ENCODE measurements around the gene COL18A1. TPM values are rescaled to one million over a fixed set of nuclear protein-coding genes. Genes with fewer than 3 reads are reported as not detected.

Gene COL18A1
- total and polyA plus RNA-seq, 2 donors (not counting 1 experiment from before 2014, with no cell fraction given) = 15.6 to 24.7 TPM

- no peak for ATAC-seq (ENCODE audit: low read depth)
- H3K9me3 Mint-ChIP-seq (ENCODE audit: insufficient read depth) = no peaks in the 10 kb centered on the region
- POLR2A ChIA-PET = no interaction called here
Observed at GRCh38 chr21:45460611-45461368, 55.8 kb downstream of the COL18A1 start.

More at GRCh38 chr21:45460611-45461368, 55.8 kb downstream of the COL18A1 start:
- Histone ChIP-seq H2AFZ (ENCODE audit: insufficient read depth, low read depth, low read length, poor library complexity, severe bottlenecking) (no peak overlapping the region), H3K27ac (ENCODE audit: low read length in 2 of 2) (no peak overlapping the region), H3K4me2 (replicated peaks; ENCODE audit: low read depth, low read length, poor library complexity, severe bottlenecking) (no peak overlapping the region), H3K4me1 (ENCODE audit: control insufficient read depth in 2 of 2, insufficient read depth in 2 of 2, low read length in 2 of 2) (peaks cover 0 to 3% of the 10 kb centered on the region in 2 donors), H3K9me3 (ENCODE audit: control extremely low read depth in 1 of 3, control insufficient read depth in 2 of 3, insufficient read depth in 1 of 3, low read length in 2 of 3) (peaks cover 0 to 19% (median 8%) of the 10 kb centered on the region in 3 donors), H3K27me3 (replicated peaks in 1 of 4; ENCODE audit: control extremely low read depth in 1 of 4, control insufficient read depth in 3 of 4, insufficient read depth in 4 of 4, low read length in 3 of 4) (peaks cover 0 to 3% (median 1%) of the 10 kb centered on the region in 4 experiments), H4K20me1 (ENCODE audit: control insufficient read depth, insufficient read depth, low read length, poor library complexity, severe bottlenecking) (no peaks in the 10 kb centered on the region), H3K4me3 (ENCODE audit: control extremely low read depth in 1 of 5, extremely low read depth in 1 of 5, insufficient read depth in 1 of 5, low read depth in 2 of 5, low read length in 4 of 5) (no peak overlapping the region), H3K9ac (ENCODE audit: low read length) (no peak overlapping the region), H3K79me2 (ENCODE audit: control insufficient read depth, insufficient read depth, low read length) (no peaks in the 10 kb centered on the region), H3K36me3 (replicated peaks in 1 of 2; ENCODE audit: control extremely low read depth in 1 of 2, control insufficient read depth in 1 of 2, extremely low read depth in 1 of 2, insufficient read depth in 2 of 2, low read length in 1 of 2) (no peaks in the 10 kb centered on the region)
- DNase-seq = no peak
- TF ChIP-seq CTCF (IDR thresholded peaks at IDR 0.05) (no peak), EZH2 (IDR thresholded peaks at IDR 0.05; ENCODE audit: borderline replicate concordance, insufficient read depth, low read depth, low read length, poor library complexity, severe bottlenecking) (no peak)
- intact Hi-C loops (cut with micrococcal nuclease) = no loop called here
- Mint-ChIP-seq H3K4me1 (peaks cover 8% of the 10 kb centered on the region), H3K27ac (no peak overlapping the region), H3K4me3 (no peak overlapping the region), H3K27me3 (peaks cover 16% of the 10 kb centered on the region)
- CTCF ChIA-PET = no interaction called here
- 81% methylated on average over 7 of the region's 9 CpGs for WGBS (ENCODE audit: insufficient coverage)
